IPS-18a (cell line): ENCODE data around the gene DHRS1.

Experiments used
- H3K27ac ChIP-seq: one replicate; pipeline ENCODE4 v1.5.1; 2013; ENCODE audit warnings: low read length
- H3K27me3 ChIP-seq: one replicate; pipeline ENCODE4 v1.6.1; 2013; ENCODE audit warnings: mild to moderate bottlenecking, low read length; ENCODE audit not compliant: control insufficient read depth, insufficient read depth
- H3K36me3 ChIP-seq: one replicate; pipeline ENCODE4 v1.6.1; 2013; ENCODE audit warnings: low read depth, low read length; ENCODE audit not compliant: control insufficient read depth
- H3K4me1 ChIP-seq: one replicate; pipeline ENCODE4 v1.6.1; 2013; ENCODE audit warnings: low read depth, low read length; ENCODE audit not compliant: control insufficient read depth
- H3K4me3 ChIP-seq: one replicate; pipeline ENCODE4 v1.5.1; 2013; ENCODE audit warnings: low read length
- H3K9ac ChIP-seq: one replicate; pipeline ENCODE4 v1.6.1; 2013; ENCODE audit warnings: mild to moderate bottlenecking, low read length, moderate library complexity
- H3K9me3 ChIP-seq: one replicate; pipeline ENCODE4 v1.6.1; 2013; ENCODE audit warnings: low read depth, low read length; ENCODE audit not compliant: control insufficient read depth

DHRS1 gene

DNA sequence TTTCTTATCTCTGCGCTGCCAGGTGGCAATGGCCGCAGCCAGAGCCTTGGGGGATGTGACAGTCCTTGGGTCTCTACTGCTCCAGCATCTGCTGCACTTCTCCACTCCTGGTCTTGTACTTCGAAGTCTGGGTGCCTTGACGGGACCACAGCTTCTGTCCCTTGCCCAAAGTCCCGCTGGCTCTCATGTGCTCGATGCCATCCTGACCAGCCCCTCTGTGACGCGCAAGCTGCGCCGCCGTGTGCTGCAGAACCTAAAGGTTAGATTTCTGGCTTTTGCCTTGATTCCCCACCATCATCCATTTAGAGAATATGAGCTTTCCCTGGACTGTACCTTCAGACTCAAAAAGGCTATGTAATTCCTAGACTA lies 4.4 kb upstream of the DHRS1 start:
- H3K4me1 ChIP-seq, result no peaks in the 10 kb centered on the region
- no peak overlapping the region for H3K9ac ChIP-seq
- no peak overlapping the region for H3K4me3 ChIP-seq
- no peak overlapping the region for H3K27ac ChIP-seq
- H3K27me3 ChIP-seq, result no peaks in the 10 kb centered on the region
- H3K9me3 ChIP-seq, result no peaks in the 10 kb centered on the region
- H3K36me3 ChIP-seq, result peaks cover 55% of the 10 kb centered on the region

DNA sequence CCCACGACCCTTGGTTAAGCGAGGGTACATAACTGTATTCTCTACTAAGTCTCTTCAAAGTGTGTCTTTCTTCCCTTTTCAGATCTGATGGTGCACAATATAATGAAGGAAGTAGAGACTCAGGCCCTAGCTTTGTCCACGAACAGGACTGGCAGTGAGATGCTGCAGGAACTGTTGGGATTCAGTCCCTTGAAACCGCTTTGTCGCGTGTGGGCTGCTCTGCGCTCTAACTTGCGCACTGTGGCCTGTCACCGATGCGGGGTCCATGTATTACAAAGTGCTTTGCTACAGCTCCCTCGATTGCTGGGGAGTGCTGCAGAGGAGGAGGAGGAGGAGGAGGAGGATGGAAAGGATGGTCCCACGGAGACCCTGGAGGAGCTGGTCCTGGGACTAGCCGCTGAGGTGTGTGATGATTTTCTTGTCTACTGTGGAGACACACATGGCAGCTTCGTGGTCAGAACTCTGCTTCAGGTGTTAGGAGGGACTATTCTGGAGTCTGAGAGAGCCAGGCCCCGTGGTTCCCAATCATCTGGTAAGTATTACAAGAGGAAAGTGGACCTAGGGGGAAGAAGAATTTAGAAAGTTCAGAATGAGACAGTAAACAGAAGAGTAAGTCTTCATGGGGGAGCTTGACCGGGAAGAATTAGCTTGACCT lies 873 bp upstream of the DHRS1 start:
- H3K4me3 ChIP-seq, result peak overlapping the region; percentile 89
- H3K4me1 ChIP-seq, result no peaks in the 10 kb centered on the region
- H3K36me3 ChIP-seq, result peaks cover 44% of the 10 kb centered on the region
- H3K27ac ChIP-seq, result no peak overlapping the region
- no peaks in the 10 kb centered on the region for H3K27me3 ChIP-seq
- H3K9me3 ChIP-seq, result no peaks in the 10 kb centered on the region
- H3K9ac ChIP-seq, result peak overlapping the region; percentile 73

DNA sequence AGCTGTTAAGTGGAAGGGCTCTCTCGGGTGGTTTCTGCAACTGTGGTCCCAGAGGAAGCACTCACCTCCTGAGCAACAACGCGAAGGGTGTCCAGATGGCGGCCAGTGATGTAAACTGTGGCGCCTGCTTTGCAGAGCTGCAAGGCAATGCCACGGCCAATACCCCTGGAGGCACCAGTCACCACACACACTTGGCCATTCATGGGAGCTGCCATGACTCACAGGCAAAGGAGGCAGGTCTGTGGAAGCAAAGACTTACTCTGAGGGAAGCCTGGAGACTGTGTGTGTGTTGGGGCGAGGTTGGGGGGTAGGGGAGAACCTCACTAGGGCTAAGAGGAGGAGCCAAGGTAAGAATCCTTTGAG lies 707 bp downstream of the DHRS1 start:
- Histone ChIP-seq H3K27ac (no peak overlapping the region), H3K36me3 (peaks cover 29% of the 10 kb centered on the region)

DNA sequence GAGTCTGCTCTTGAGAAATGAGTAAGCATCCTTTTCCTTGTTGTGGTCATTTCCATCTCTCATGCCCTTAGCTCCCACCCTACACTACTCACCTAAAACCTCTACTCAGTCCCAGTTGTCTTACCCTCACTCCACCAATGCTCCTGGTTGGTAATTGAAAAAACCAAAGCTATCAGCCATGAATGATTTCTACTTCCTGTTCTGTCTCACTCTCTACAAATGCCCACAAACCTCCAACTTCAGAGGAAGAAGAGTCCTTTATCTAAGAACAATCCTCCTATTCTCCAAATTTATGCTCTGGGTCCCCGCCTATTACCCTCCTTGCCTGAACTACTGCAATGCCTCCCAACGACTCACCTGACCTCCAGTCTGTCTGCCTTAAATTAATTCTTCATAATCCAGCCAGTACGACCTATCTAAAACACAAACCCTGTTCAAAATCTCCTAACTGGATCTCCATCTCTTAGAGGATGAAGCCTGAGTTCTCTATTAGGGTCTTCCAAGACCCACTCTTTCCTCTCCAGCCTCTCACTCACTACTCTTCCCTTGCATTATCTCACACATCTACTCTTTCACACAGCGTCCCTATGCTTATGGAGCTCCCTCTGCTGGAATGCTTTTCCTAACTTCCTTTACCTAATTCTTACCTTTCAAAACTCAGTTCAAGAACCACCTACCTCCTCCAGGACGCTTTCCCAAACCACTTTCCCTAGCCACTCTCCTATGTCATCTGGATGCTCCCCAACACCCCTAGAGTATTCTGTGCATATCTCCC lies 2.2 kb downstream of the DHRS1 start:
- Histone ChIP-seq H3K4me1 (no peaks in the 10 kb centered on the region), H3K27ac (no peak overlapping the region), H3K4me3 (no peak overlapping the region), H3K27me3 (no peaks in the 10 kb centered on the region), H3K9me3 (no peaks in the 10 kb centered on the region), H3K9ac (no peak overlapping the region), H3K36me3 (peaks cover 15% of the 10 kb centered on the region)

More for the DNA sequence above, 707 bp downstream of the DHRS1 start:
- H3K27me3 ChIP-seq, result no peaks in the 10 kb centered on the region
- H3K9me3 ChIP-seq, result no peaks in the 10 kb centered on the region
- peak overlapping the region; percentile 89 for H3K4me3 ChIP-seq
- peak overlapping the region; percentile 73 for H3K9ac ChIP-seq
- no peaks in the 10 kb centered on the region for H3K4me1 ChIP-seq

GRCh38 chr14:24296341-24297157 lies 3.0 kb downstream of the DHRS1 start:
- Histone ChIP-seq H3K27ac (no peak overlapping the region), H3K4me1 (no peaks in the 10 kb centered on the region), H3K9me3 (no peaks in the 10 kb centered on the region), H3K27me3 (no peaks in the 10 kb centered on the region), H3K9ac (no peak overlapping the region), H3K36me3 (peaks cover 7% of the 10 kb centered on the region), H3K4me3 (no peak overlapping the region)

DNA sequence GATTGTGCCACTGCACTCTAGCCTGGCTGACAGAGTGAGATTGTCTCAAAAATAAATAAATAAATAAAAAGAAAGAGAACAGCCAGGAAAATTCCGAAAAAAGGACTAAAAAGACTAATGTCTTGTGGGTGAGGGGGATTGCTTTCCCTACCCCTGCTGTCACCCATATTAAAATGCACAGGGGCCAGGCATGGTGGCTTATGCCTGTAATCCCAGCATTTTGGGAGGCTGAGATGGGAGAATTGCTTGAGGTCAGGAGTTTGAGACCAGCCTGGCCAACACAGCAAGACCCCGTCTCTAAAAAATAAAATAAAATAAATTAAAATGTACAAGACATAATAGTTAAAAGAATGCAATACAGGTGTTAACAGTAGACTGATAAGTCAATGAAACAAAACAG lies 6.1 kb downstream of the DHRS1 start:
- H3K9me3 ChIP-seq, result no peaks in the 10 kb centered on the region
- H3K4me1 ChIP-seq, result no peaks in the 10 kb centered on the region
- H3K4me3 ChIP-seq, result no peak overlapping the region
- no peak overlapping the region for H3K27ac ChIP-seq
- H3K9ac ChIP-seq, result no peak overlapping the region
- H3K27me3 ChIP-seq, result no peaks in the 10 kb centered on the region
- H3K36me3 ChIP-seq, result peaks cover 14% of the 10 kb centered on the region

GRCh38 chr14:24292118-24292807 lies 7.3 kb downstream of the DHRS1 start:
- Histone ChIP-seq H3K4me3 (no peak overlapping the region), H3K27me3 (no peaks in the 10 kb centered on the region), H3K27ac (no peak overlapping the region), H3K9ac (no peak overlapping the region), H3K36me3 (peaks cover 14% of the 10 kb centered on the region), H3K4me1 (no peaks in the 10 kb centered on the region), H3K9me3 (no peaks in the 10 kb centered on the region)

GRCh38 chr14:24291446-24292117 lies 8.0 kb downstream of the DHRS1 start:
- Histone ChIP-seq H3K9me3 (no peaks in the 10 kb centered on the region), H3K27me3 (no peaks in the 10 kb centered on the region), H3K36me3 (peaks cover 14% of the 10 kb centered on the region), H3K9ac (no peak overlapping the region), H3K4me3 (no peak overlapping the region), H3K27ac (no peak overlapping the region), H3K4me1 (no peaks in the 10 kb centered on the region)

GRCh38 chr14:24290746-24291145 lies 8.8 kb downstream of the DHRS1 start:
- Histone ChIP-seq H3K27me3 (no peaks in the 10 kb centered on the region), H3K9me3 (no peaks in the 10 kb centered on the region), H3K4me1 (no peaks in the 10 kb centered on the region), H3K4me3 (no peak overlapping the region), H3K27ac (no peak overlapping the region), H3K36me3 (peaks cover 12% of the 10 kb centered on the region), H3K9ac (no peak overlapping the region)

DNA sequence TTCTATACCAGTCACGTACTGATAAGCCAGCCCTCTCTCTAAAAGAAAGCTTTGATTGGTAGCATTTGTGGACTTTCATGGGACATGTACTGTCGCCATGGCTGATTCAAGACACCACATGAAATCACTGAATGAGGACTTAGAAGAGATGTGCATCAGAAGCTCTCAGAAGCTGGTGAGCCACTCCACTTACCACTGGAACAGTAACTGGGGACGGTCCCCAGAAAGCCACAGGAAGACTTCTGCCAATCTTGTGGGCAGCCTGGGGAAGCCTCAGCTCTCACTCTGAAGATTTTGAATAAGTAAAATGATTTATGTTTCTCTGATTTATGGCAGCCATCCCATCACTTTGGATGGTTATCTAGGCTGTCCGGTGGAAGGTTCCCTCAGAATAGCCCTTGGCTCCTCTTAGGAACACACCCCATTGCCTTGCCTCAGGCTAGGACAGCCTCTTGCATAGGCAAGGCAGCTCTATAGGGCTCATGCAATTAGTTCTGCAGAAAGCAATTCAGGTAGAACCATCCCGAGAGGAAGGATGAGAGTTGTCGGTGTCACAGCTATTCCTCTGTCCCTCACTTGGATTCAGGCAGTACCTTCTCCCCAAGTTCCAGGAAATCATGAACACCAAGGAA lies 9.8 kb downstream of the DHRS1 start:
- H3K36me3 ChIP-seq, result peaks cover 9% of the 10 kb centered on the region
- no peak overlapping the region for H3K27ac ChIP-seq
- H3K27me3 ChIP-seq, result no peaks in the 10 kb centered on the region
- H3K4me1 ChIP-seq, result no peaks in the 10 kb centered on the region
- H3K9me3 ChIP-seq, result no peaks in the 10 kb centered on the region
- no peak overlapping the region for H3K9ac ChIP-seq
- no peak overlapping the region for H3K4me3 ChIP-seq
